Activated T-helper 1 cell treated with anti-CD3 and anti-CD28 coated beads, Interleukin-12 subunit alpha, Interleukin-12 subunit beta, Interleukin-2, Interleukin-4 antibody, amounts not matched to agents 30 ng/mL and 10 ng/mL and 1 ng/mL, durations not matched to agents 14 hours and 24 hours and 36 hours (primary cell): ENCODE results near the gene CADM2. TPM values are rescaled to one million over a fixed set of nuclear protein-coding genes. Genes with fewer than 3 reads are reported as not detected.

Source experiments
- DNase-seq: peaks from one replicate; pipeline ENCODE4 v3.0.0; 2021; ENCODE audit warnings: low spot score
- H3K27ac Mint-ChIP-seq: one replicate; pipeline ENCODE4 v1.8.0; 2021; ENCODE audit warnings: mild to moderate bottlenecking, mixed read lengths
- H3K27me3 Mint-ChIP-seq: one replicate; pipeline ENCODE4 v1.8.0; 2022; ENCODE audit warnings: mild to moderate bottlenecking, moderate library complexity, mixed read lengths; ENCODE audit not compliant: insufficient read depth
- H3K36me3 Mint-ChIP-seq: one replicate; pipeline ENCODE4 v1.8.0; 2021; ENCODE audit warnings: low read depth, mixed read lengths
- H3K4me1 Mint-ChIP-seq: one replicate; pipeline ENCODE4 v1.8.0; 2021; ENCODE audit warnings: low read depth, mixed read lengths
- H3K4me3 Mint-ChIP-seq: one replicate; pipeline ENCODE4 v1.8.0; 2021; ENCODE audit warnings: mild to moderate bottlenecking, moderate library complexity, mixed read lengths
- H3K9me3 Mint-ChIP-seq: one replicate; pipeline ENCODE4 v1.8.0; 2021; ENCODE audit warnings: mixed read lengths
- intact Hi-C: fragments of 100-400 bp; cut with micrococcal nuclease; formaldehyde crosslinking; loops from one replicate; pipeline ENCODE4 v1.15.1; 2024
- total RNA-seq: library from RNA; stranded (reverse); gene quantifications from 2 replicates; pipeline ENCODE4 v1.2.3, GENCODE V29; 2022

The CADM2 gene
- total RNA-seq, 1 donor from 2014 or later = not detected

GRCh38 chr3:85837402-85837801 is 878.6 kb downstream of the CADM2 start:
- Mint-ChIP-seq H3K4me1 (no peaks in the 10 kb centered on the region), H3K36me3 (no peaks in the 10 kb centered on the region), H3K9me3 (no peaks in the 10 kb centered on the region), H3K27ac (no peak overlapping the region), H3K4me3 (no peak overlapping the region), H3K27me3 (no peaks in the 10 kb centered on the region)
- DNase-seq = no peak
- intact Hi-C loops = no loop called here

DNA sequence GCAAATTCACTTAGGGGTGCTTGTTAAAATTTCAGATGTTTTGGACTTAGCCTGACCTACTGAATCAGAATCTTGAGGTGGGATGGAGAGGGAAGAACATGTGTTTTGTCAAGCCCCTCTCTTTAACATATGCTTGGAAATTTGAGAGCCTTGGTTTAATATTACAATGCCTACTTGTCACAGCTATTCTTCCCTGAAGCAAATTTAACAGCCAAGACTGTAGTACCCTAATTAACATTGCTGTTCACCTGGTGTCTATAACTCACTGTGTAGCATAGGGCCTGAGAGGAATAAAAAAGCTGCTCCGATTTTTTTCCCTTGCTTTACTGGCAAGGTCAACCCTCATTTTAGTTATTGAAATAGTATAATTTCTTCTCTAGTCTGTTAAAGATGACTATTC is 880.1 kb downstream of the CADM2 start:
- intact Hi-C loops = no loop called here
- DNase-seq = no peak
- Mint-ChIP-seq H3K27ac (no peak overlapping the region), H3K9me3 (no peaks in the 10 kb centered on the region), H3K27me3 (no peaks in the 10 kb centered on the region), H3K4me3 (no peak overlapping the region), H3K4me1 (no peaks in the 10 kb centered on the region), H3K36me3 (no peaks in the 10 kb centered on the region)

DNA sequence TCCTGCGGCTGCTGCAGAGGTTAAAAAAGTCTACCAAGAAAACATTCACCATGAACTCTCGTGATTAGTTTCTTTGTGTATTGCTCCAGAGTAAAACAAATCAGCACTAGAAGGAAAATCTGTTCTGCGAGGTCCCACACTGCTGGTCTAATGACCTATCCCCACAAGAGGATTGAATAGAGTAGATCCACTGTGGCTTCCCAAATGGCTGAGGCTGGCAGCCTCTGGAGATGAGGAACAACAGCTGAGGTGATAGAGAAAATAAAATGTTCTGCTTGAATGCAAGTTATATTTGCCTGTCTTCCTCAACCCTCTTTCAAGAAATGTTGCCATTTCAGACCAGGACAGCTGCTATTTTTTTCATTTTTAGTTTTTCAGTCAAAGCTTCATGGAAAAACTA is 883.3 kb downstream of the CADM2 start:
- no peak overlapping the region for H3K27ac Mint-ChIP-seq
- H3K9me3 Mint-ChIP-seq = no peaks in the 10 kb centered on the region
- no peaks in the 10 kb centered on the region for H3K27me3 Mint-ChIP-seq
- H3K36me3 Mint-ChIP-seq = no peaks in the 10 kb centered on the region
- H3K4me1 Mint-ChIP-seq = no peaks in the 10 kb centered on the region
- intact Hi-C loops = no loop called here
- DNase-seq = no peak
- H3K4me3 Mint-ChIP-seq = no peak overlapping the region

- intact Hi-C loops = no loop called here
- Mint-ChIP-seq H3K27ac (no peak overlapping the region), H3K4me1 (no peaks in the 10 kb centered on the region), H3K4me3 (no peak overlapping the region), H3K36me3 (no peaks in the 10 kb centered on the region), H3K27me3 (no peaks in the 10 kb centered on the region), H3K9me3 (no peaks in the 10 kb centered on the region)
- DNase-seq = no peak
Measured at GRCh38 chr3:85846940-85847339, 888.2 kb downstream of the CADM2 start.

DNA sequence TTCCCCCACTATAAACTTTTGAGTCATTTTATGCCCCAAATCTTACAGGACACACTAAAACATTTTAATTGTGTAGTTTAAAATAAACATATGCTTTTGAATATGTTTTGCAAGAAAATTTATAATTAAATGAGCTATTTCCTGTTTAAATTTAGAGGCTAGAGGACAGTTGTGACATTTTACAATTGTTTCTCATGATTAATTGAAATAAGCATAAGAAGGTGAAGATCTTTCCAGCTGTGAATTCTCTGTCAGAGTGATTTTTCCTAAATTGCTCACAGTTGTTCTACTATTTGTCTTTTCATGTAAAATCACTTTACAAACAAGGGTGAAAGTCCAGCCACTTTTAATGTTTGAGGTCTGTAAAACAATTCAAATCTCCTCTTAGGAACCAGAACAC is 892.3 kb downstream of the CADM2 start:
- H3K9me3 Mint-ChIP-seq = peaks cover 5% of the 10 kb centered on the region

GRCh38 chr3:85853805-85854204 is 895.0 kb downstream of the CADM2 start:
- no peak for DNase-seq
- H3K4me1 Mint-ChIP-seq = no peaks in the 10 kb centered on the region
- H3K27ac Mint-ChIP-seq = no peak overlapping the region
- peaks cover 5% of the 10 kb centered on the region for H3K9me3 Mint-ChIP-seq
- H3K4me3 Mint-ChIP-seq = no peak overlapping the region
- no peaks in the 10 kb centered on the region for H3K36me3 Mint-ChIP-seq
- no peaks in the 10 kb centered on the region for H3K27me3 Mint-ChIP-seq
- intact Hi-C loops = no loop called here

More for the DNA sequence above, 892.3 kb downstream of the CADM2 start:
- H3K27me3 Mint-ChIP-seq = no peaks in the 10 kb centered on the region
- intact Hi-C loops = no loop called here
- H3K36me3 Mint-ChIP-seq = no peaks in the 10 kb centered on the region
- H3K4me1 Mint-ChIP-seq = no peaks in the 10 kb centered on the region
- H3K4me3 Mint-ChIP-seq = no peak overlapping the region
- no peak for DNase-seq
- no peak overlapping the region for H3K27ac Mint-ChIP-seq

DNA sequence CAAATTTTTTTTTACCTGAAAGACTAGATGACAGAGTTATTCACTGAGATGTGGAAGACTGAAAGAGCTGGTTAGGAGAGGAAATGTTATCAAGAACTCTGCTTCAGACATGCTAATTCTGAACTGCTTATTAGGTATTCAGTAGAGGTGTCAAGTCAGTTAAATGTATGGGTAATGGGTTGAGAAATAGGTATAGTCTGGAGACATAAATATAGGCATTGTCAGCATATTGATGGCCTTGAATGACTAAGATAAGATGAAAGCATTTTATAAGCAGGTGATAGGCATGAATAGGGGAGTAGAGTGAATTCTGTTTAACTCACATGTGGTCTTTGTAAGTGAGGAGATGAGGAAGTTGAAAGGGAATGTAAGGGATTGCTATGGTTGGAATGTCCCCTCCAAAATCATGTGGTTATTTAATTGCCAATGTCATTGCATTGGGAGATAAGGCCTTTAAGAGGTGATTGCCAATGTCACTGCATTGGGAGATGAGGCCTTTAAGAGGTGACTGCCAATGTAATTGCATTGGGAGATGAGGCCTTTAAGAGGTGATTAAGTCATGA is 904.2 kb downstream of the CADM2 start:
- H3K4me1 Mint-ChIP-seq = no peaks in the 10 kb centered on the region
- no peak overlapping the region for H3K27ac Mint-ChIP-seq
- no peaks in the 10 kb centered on the region for H3K36me3 Mint-ChIP-seq

GRCh38 chr3:85864896-85865295 is 906.1 kb downstream of the CADM2 start:
- Mint-ChIP-seq H3K4me1 (no peaks in the 10 kb centered on the region), H3K27ac (no peak overlapping the region), H3K36me3 (no peaks in the 10 kb centered on the region), H3K27me3 (no peaks in the 10 kb centered on the region), H3K4me3 (no peak overlapping the region), H3K9me3 (no peaks in the 10 kb centered on the region)
- intact Hi-C loops = no loop called here
- no peak for DNase-seq

More for the DNA sequence above, 904.2 kb downstream of the CADM2 start:
- Mint-ChIP-seq H3K27me3 (no peaks in the 10 kb centered on the region), H3K4me3 (no peak overlapping the region), H3K9me3 (no peaks in the 10 kb centered on the region)
- intact Hi-C loops = no loop called here
- no peak for DNase-seq

- Mint-ChIP-seq H3K4me1 (no peaks in the 10 kb centered on the region), H3K27me3 (no peaks in the 10 kb centered on the region), H3K36me3 (no peaks in the 10 kb centered on the region), H3K27ac (no peak overlapping the region), H3K9me3 (no peaks in the 10 kb centered on the region), H3K4me3 (no peak overlapping the region)
- intact Hi-C loops = no loop called here
- no peak for DNase-seq
Measured at GRCh38 chr3:85867072-85867471, 908.3 kb downstream of the CADM2 start.

- intact Hi-C loops = no loop called here
- no peaks in the 10 kb centered on the region for H3K9me3 Mint-ChIP-seq
- H3K27me3 Mint-ChIP-seq = no peaks in the 10 kb centered on the region
- no peak for DNase-seq
- no peaks in the 10 kb centered on the region for H3K36me3 Mint-ChIP-seq
- H3K27ac Mint-ChIP-seq = no peak overlapping the region
- no peaks in the 10 kb centered on the region for H3K4me1 Mint-ChIP-seq
- no peak overlapping the region for H3K4me3 Mint-ChIP-seq
Measured at GRCh38 chr3:85875589-85875988, 916.8 kb downstream of the CADM2 start.

GRCh38 chr3:85877631-85878030 is 918.8 kb downstream of the CADM2 start:
- Mint-ChIP-seq H3K4me1 (no peaks in the 10 kb centered on the region), H3K9me3 (no peaks in the 10 kb centered on the region), H3K4me3 (no peak overlapping the region), H3K36me3 (no peaks in the 10 kb centered on the region), H3K27me3 (no peaks in the 10 kb centered on the region), H3K27ac (no peak overlapping the region)
- no peak for DNase-seq
- intact Hi-C loops = no loop called here

DNA sequence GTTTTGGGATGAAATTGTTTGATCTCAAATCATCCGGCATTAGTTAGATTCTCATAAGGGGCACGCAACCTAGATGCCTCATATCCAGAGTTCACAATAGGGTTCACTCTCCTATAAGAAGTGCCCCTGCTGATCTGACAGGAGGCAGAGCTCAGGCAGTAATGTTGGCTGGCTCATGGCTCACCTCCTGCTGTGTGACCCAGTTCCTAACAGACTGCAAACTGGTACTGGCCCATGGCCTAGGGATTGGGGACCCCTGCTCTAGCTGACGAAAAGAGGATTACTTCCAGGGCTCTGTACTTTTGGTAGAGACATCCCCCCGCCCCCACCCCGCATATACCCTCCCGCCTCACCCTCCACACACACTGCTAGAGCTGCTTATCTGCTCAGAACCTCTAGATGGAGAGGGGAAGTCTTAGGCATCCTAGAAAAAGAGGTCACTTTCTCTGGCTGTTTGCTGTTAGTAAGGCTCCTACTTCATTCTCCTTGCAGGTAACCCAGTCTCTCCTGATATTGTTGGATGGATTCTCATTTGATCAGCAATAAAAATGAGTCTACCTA is 923.1 kb downstream of the CADM2 start:
- H3K27me3 Mint-ChIP-seq = no peaks in the 10 kb centered on the region
- no peak overlapping the region for H3K27ac Mint-ChIP-seq
- H3K4me1 Mint-ChIP-seq = no peaks in the 10 kb centered on the region
- no peak for DNase-seq
- intact Hi-C loops = no loop called here
- no peaks in the 10 kb centered on the region for H3K9me3 Mint-ChIP-seq
- no peaks in the 10 kb centered on the region for H3K36me3 Mint-ChIP-seq
- no peak overlapping the region for H3K4me3 Mint-ChIP-seq

- Mint-ChIP-seq H3K36me3 (no peaks in the 10 kb centered on the region), H3K27ac (no peak overlapping the region), H3K9me3 (peaks cover 14% of the 10 kb centered on the region), H3K4me1 (no peaks in the 10 kb centered on the region), H3K27me3 (no peaks in the 10 kb centered on the region), H3K4me3 (no peak overlapping the region)
- intact Hi-C loops = no loop called here
- no peak for DNase-seq
Measured at GRCh38 chr3:85890043-85890555, 931.3 kb downstream of the CADM2 start.

DNA sequence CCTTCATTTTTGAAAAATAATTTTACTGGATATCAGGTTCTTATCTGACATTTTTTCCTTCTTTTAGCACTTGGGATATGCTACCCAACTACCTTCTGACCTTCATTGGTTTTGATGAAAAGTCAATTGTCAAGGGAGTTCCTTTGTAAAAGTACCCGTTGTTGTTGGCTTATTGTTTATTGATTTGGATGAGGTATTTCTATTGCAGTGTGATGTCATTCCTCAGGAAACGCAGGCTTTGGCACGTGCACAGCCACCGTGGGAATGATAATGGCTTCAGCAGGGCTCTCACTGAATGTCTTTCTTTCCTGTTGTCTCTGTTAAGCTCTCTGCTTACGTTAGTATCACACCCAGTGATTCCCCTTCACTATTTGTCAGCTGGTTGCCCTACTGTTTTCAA is 944.6 kb downstream of the CADM2 start:
- Mint-ChIP-seq H3K9me3 (peaks cover 8% of the 10 kb centered on the region), H3K4me3 (no peak overlapping the region), H3K36me3 (no peaks in the 10 kb centered on the region), H3K27ac (no peak overlapping the region), H3K4me1 (no peaks in the 10 kb centered on the region), H3K27me3 (no peaks in the 10 kb centered on the region)
- DNase-seq = no peak
- intact Hi-C loops = no loop called here
